Nucleus accumbens (tissue), 56 donors: ENCODE results near the gene MMP21.

ENCODE experiments used
- DNase-seq, 56 donors: peaks; one replicate each; lab custom pipeline; 2025; lab: John Stamatoyannopoulos, UW

Gene MMP21

GRCh38 chr10:125775491-125776106 lies at the start of gene MMP21:
Gene MMP21 (minus strand): TSS chr10:125775821. CDS start chr10:125775821, 0 bp downstream.
- no peak for DNase-seq

- no peak for DNase-seq
These were observed 49.1 kb upstream of the MMP21 start for GRCh38 chr10:125824736-125825135.

GRCh38 chr10:125823663-125824251 lies 48.1 kb upstream of the MMP21 start:
- DNase-seq, result no peak

GRCh38 chr10:125822878-125823662 lies 47.4 kb upstream of the MMP21 start, which contains the start of the genes BCCIP and UROS:
Gene BCCIP (plus strand): TSS chr10:125823546. CDS start chr10:125823558, 12 bp downstream.
Gene UROS (minus strand): TSS chr10:125823258. CDS start chr10:125816499, 6,759 bp downstream.
- peak in 55 of 56 donors; percentile 40 to 98 (median 87) for DNase-seq

- DNase-seq, result no peak
These were observed 45.1 kb upstream of the MMP21 start for GRCh38 chr10:125820701-125821100.

GRCh38 chr10:125817337-125817946 lies 41.8 kb upstream of the MMP21 start:
- DNase-seq, result peak in 15 of 56 donors; percentile 9 to 83 (median 38)

- no peak for DNase-seq
These were observed 40.9 kb upstream of the MMP21 start for GRCh38 chr10:125816548-125816947.

GRCh38 chr10:125815764-125816163 lies 40.1 kb upstream of the MMP21 start:
- no peak for DNase-seq

GRCh38 chr10:125812128-125812750 lies 36.6 kb upstream of the MMP21 start:
- DNase-seq, result no peak

GRCh38 chr10:125811251-125811650 lies 35.6 kb upstream of the MMP21 start:
- DNase-seq, result peak in 8 of 56 donors; percentile 8 to 45 (median 24)

- DNase-seq, result no peak
These were observed 32.4 kb upstream of the MMP21 start for GRCh38 chr10:125808047-125808446.

GRCh38 chr10:125802739-125803138 lies 27.1 kb upstream of the MMP21 start:
- DNase-seq, result no peak

- DNase-seq, result no peak
These were observed 26.5 kb upstream of the MMP21 start for GRCh38 chr10:125802131-125802530.

- DNase-seq, result no peak
These were observed 26.0 kb upstream of the MMP21 start for GRCh38 chr10:125801574-125801973.

- no peak for DNase-seq
These were observed 24.0 kb upstream of the MMP21 start for GRCh38 chr10:125799451-125800182.

GRCh38 chr10:125797994-125798662 lies 22.5 kb upstream of the MMP21 start:
- no peak for DNase-seq

GRCh38 chr10:125797424-125797823 lies 21.8 kb upstream of the MMP21 start:
- no peak for DNase-seq

GRCh38 chr10:125795637-125796190 lies 20.1 kb upstream of the MMP21 start:
- DNase-seq, result no peak

GRCh38 chr10:125795128-125795527 lies 19.5 kb upstream of the MMP21 start:
- DNase-seq, result peak in 54 of 56 donors; percentile 7 to 92 (median 72)
